Activated CD4-positive, alpha-beta T cell treated with anti-CD3 and anti-CD28 coated beads for 1 hour (primary cell): ENCODE results near the gene PLEKHO1.
A peak's percentile ranks its signal among the peaks of the same experiment; 100 is the strongest.
"Not testable (repeated sequence)": the region's sequence is repeated elsewhere in the genome, so short reads cannot be mapped to it uniquely, and the experiment has no call there.

ENCODE experiments used
- DNase-seq: peaks from one replicate; pipeline ENCODE4 v3.0.0-alpha.2; 2020

PLEKHO1 gene

GRCh38 chr1:150149271-150150132, at the start of gene PLEKHO1:
Gene PLEKHO1, plus strand, starts transcription at chr1:150149916. Its CDS starts 342 bp downstream, at chr1:150150258.
- peak; percentile 79 for DNase-seq

- DNase-seq, result no peak
These were observed 46.7 kb upstream of the PLEKHO1 start for GRCh38 chr1:150102986-150103385.

GRCh38 chr1:150106341-150106740, 43.4 kb upstream of the PLEKHO1 start:
- no peak for DNase-seq

- DNase-seq, result no peak
These were observed 40.1 kb upstream of the PLEKHO1 start for GRCh38 chr1:150109586-150109985.

GRCh38 chr1:150110116-150110515, 39.6 kb upstream of the PLEKHO1 start:
- no peak for DNase-seq

GRCh38 chr1:150111670-150112069, 38.0 kb upstream of the PLEKHO1 start:
- no peak for DNase-seq

GRCh38 chr1:150115121-150115520, 34.6 kb upstream of the PLEKHO1 start:
- DNase-seq, result no peak

- no peak for DNase-seq
These were observed 31.0 kb upstream of the PLEKHO1 start for GRCh38 chr1:150118716-150119115.

GRCh38 chr1:150121236-150121862, 28.4 kb upstream of the PLEKHO1 start:
- DNase-seq, result no peak

GRCh38 chr1:150126811-150127210, 22.9 kb upstream of the PLEKHO1 start:
- DNase-seq, result no peak

- no peak for DNase-seq
These were observed 22.3 kb upstream of the PLEKHO1 start for GRCh38 chr1:150127464-150127863.

- no peak for DNase-seq
These were observed 21.8 kb upstream of the PLEKHO1 start for GRCh38 chr1:150127868-150128267.

- DNase-seq, result no peak
These were observed 17.3 kb upstream of the PLEKHO1 start for GRCh38 chr1:150132372-150132771.

- no peak for DNase-seq
These were observed 15.2 kb upstream of the PLEKHO1 start for GRCh38 chr1:150134537-150134936.

GRCh38 chr1:150135400-150135799, 14.3 kb upstream of the PLEKHO1 start:
- DNase-seq, result not testable (repeated sequence)

GRCh38 chr1:150138044-150138443, 11.7 kb upstream of the PLEKHO1 start:
- DNase-seq, result no peak

GRCh38 chr1:150141452-150141851, 8.3 kb upstream of the PLEKHO1 start:
- no peak for DNase-seq

- no peak for DNase-seq
These were observed 7.6 kb upstream of the PLEKHO1 start for GRCh38 chr1:150142083-150142482.

GRCh38 chr1:150144606-150145005, 5.1 kb upstream of the PLEKHO1 start:
- DNase-seq, result no peak

- not testable (repeated sequence) for DNase-seq
These were observed 3.7 kb upstream of the PLEKHO1 start for GRCh38 chr1:150146016-150146415.

- no peak for DNase-seq
These were observed 2.7 kb upstream of the PLEKHO1 start for GRCh38 chr1:150146849-150147542.

GRCh38 chr1:150148837-150149270, 862 bp upstream of the PLEKHO1 start:
- DNase-seq, result no peak
